Activated T-helper 9 cell treated with anti-CD3 and anti-CD28 coated beads, Interleukin-2, amount 50 U/mL, for 16 hours (primary cell): ENCODE data around the gene ACTL8.

Experiments used
- DNase-seq: peaks from one replicate; pipeline ENCODE4 v3.0.0-alpha.2; 2020; ENCODE audit warnings: low read depth

ACTL8 gene, protein sequence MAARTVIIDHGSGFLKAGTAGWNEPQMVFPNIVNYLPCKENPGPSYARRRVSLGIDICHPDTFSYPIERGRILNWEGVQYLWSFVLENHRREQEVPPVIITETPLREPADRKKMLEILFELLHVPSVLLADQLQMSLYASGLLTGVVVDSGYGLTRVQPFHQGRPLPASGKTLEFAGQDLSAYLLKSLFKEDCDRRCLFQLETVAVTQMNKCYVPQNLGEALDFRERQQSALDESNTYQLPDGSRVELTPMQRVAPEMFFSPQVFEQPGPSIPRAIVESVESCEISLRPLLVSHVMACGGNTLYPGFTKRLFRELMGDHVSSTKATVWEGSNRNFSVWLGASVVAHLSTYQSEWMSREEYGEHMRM

DNA sequence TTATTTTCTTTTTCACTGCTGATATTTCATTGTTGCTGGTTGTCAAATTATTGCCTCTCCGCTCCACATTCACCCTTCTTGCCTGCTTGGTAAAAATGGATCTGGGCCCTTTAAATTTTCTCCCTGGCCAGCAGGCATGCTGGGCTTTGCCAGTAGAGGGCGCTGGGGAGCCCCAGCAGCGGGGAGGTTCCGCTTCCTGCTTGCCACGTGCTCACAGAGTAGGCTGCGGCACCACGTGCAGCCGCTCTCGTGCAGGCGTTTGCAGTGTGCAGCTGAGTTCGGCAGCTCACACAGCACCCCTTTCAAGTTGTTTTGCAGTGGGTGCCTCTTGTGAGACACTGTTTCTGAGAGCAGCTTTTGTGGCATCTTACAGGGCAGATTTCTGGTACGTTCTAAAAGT lies at the start of gene ACTL8:
TSS of gene ACTL8 (plus strand) at position 214 of the 400 bp plus-strand sequence. CDS start 67,676 bp downstream, outside the sequence.
- no peak for DNase-seq

DNA sequence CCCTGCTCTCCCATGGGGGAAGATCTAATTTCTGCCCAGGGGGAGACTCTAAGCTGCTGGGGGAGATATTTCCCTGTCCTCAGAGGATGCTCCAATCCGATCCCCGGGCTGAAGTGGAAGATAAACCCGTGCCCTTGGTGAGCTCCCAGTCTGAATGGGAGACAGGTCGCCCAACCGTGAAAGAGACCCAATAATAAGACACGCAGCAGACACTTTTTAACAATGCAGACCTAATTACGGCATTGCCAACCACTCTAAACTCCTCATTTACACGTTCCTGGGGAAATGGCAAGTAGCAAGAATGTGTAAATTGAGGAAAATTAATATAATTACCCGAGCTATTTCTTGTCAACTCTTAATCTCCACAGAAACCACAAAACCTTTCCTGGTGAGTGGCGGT lies 48.7 kb upstream of the ACTL8 start:
- DNase-seq, result no peak

DNA sequence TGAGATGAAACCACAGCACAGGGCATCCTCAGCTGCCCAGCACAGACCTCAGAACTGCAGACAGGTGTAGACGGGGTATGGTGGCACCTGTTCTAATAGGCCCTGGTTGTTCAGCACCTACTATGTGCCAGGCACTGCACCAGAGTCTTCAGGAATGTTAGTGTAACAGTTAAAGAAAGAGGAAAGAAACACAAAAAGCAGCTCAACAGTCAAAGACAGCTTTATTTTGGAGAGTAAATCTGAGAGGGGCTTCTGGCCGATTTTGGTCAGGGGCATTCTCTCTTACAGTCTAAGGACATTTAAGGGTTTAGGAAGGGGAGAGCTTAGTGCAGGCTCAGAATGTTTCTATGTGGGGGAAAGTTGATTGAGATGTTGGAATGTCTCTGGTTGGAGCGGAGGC lies 45.2 kb upstream of the ACTL8 start:
- no peak for DNase-seq

DNA sequence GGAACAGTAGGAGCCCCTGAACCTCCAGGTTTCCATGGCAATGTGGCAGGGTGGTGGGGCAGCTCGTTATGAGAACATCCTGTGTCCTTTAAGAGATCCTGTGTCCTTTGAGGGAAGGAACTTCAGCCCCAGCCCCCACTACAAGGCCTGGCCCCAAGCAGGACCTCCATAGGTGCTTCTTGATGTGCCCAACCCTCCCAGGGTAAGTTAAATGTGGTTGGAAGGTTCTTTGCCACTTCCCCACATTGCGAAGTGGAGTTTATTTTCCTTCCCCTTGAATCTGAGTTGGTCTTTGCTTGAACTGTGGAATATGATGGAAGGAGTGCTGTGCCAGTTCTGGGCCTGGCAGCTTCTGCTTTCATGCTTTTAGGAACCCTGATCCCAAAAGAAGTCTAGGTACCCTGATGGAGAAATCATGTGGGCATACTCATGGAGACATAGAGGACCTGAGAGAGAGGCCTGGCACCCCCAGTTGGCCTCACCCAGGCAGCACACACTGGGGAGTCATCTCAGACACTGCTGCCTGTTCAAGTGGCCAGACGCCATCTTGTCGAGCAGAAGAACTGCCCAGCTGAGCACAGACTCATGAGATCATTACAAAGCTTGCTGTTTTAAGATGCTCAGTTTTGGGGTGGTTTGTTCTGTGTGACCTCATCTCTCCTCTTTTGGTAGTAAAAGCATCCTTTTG lies 44.1 kb upstream of the ACTL8 start:
- DNase-seq, result no peak

DNA sequence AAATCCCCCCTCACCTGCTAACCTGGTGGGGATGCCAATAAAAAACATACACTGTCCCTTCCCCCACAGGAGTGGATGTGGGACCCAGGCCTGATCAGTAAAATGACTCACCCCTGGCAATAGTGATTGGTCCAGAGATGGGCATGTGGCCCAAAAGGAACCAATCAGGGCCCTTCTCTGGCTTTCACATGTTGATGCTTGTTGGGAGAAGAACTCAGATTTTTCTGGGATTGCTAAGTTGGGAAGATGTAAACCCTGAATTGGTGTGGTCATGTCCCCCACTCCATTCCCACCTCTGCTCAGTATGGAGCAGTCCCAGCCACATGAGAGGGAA lies 43.6 kb upstream of the ACTL8 start:
- DNase-seq, result no peak

DNA sequence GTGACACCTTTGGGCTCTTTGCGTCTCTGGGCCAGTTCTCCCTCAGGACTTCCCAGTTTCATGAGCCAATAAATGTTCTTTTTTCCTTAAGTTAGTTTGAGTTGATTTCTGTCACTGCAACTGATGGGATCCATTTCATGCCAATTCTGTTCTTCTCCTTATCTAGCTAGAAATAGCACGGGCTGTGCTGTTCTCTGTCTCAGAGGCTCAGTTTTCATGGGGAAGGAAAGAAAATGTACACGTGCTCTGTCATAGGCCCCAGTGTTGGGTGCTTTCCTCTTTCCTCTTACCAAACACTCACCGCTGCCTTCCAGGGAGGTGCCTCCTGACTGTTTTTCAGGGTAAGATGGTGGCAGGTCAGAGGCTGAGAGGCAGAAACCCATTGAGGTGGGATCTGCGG lies 43.2 kb upstream of the ACTL8 start:
- no peak for DNase-seq

DNA sequence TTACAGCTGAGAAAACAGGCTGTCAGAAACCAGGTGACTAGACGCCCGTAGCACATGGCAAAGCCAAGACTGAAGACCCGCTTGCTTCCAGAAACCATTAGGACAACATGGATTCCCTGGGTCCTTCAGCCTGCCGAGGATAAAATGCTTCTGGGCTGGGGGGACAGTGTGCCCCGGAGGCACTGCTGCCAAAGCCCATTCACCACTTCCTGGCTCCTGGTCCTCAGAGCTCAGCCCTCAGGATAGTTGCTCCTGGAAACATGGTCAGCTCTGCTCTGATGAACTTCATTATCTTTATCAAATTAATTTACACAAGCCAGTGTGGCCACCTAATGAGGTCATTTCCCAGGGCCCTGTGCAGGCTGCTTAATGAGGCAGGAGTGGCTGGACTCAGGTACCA lies 41.1 kb upstream of the ACTL8 start:
- no peak for DNase-seq

DNA sequence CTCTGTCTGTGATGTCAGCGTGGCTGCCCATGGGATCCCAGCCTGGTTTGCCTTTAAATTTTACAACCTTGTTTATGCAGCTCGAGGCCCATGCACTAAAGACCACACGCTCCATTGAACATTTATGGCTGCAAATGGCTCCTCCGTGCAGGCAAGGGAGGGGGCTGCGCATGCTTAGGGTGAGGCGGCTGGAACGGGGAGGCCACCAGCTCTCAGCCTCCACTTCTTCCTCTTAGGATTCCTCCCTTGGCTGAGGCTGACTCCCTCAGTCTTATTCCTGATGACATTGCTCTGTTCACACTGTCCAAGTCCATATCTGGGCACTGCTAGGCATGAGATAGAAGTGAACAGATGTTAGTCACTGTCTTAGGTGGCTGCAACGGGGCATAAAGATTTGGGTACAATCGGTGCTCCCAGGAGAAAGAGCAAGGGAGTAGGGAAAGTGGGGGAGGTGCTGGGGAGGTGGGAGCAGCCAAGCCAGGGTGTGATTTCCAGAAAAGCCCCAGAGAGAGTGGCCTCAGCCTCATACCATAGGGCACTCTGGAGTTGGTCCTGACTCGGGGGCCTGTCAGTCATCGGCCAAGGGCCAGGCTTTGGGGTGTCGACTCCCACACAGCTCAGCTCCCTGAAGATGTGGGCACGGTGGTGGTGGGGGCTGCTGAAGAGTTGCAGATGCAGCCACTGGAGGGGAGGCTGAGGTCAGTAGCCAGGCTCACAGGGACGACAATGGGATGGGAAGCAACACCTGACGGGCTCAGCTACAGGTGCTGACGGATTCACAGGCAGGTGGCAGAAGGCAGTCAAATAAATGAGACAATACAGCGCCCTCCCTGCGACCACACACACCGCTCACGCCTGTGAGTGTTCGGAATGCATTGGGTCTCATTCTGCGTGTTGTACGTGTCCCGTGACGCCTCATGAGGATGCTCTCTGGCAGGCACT lies 37.3 kb upstream of the ACTL8 start:
- DNase-seq, result no peak

DNA sequence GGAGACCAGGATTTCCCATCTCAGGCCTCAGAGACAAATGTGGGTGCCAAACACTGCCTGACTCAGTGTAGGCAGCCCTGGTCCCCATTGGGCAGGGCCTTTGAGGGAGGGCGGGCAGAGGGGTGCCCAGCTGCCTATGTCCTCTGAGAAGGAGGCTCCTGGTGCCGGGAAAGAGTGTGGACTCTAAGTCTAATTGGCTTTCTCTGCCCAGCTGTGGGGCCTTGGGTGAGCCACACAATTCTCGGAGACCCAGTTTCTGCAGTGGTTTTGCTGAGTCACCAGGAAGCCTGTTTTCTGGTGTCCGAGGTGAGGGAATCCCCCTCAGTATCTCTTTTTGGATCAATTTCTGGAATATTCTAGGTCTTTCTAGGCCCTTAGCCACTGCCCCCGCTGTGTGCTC lies 35.3 kb upstream of the ACTL8 start:
- no peak for DNase-seq

DNA sequence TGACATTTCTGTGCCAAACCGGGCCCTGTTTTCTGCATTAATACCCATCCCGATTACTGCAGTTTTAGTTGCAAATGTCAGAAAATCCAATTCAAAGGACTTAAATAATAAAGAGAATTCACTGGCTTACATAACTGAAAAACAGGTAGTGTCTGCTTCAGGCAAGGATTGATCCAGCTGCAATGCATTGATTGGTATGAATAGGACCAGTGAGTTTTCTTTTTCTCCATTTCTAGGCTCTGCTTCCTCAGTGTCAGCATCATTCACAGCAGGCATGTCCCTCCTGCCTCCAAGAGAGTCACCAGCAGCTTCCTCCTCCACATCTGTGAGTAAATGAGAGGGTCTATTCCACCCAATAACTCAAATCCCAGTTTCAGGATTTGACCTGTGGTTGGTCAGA lies 33.7 kb upstream of the ACTL8 start:
- no peak for DNase-seq

DNA sequence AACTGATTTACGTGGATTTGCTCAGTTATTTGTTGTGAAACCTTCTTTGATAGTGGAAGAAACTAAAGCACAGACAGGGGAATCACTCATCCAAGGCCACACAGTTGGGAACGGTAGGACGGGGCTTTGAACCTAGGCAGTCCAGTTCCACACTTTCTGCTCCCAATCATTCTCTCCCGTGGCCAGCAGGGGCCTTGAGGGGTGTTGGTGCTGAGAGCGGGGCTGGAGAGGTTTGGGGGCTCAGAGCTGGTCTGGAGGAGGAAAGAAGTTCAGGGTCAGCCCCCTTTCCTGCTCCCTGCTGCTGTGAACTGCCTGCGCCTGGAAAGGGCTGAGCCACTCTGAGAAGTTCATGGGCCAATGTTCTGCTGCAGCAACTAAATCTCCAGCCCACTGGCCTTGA lies 31.4 kb upstream of the ACTL8 start:
- no peak for DNase-seq

DNA sequence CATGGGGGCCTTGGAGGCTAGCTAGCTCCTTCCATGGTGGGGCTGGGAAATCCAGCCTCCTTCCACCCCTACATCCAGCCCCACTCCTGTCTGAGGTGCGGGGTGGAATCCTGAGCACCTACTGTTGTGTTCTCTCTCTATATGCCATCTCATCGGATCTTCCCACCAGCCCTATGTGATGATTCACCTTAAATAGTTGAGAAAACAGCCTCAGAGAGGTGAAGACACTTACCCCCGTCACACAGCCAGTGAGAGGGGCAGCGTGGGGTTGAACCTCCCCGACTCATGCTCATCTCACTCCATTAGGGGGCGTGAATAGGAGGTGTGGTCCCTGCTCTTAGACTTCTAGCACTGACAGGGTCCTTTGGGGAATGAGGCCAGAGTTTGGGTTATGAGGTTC lies 31.0 kb upstream of the ACTL8 start:
- DNase-seq, result no peak

DNA sequence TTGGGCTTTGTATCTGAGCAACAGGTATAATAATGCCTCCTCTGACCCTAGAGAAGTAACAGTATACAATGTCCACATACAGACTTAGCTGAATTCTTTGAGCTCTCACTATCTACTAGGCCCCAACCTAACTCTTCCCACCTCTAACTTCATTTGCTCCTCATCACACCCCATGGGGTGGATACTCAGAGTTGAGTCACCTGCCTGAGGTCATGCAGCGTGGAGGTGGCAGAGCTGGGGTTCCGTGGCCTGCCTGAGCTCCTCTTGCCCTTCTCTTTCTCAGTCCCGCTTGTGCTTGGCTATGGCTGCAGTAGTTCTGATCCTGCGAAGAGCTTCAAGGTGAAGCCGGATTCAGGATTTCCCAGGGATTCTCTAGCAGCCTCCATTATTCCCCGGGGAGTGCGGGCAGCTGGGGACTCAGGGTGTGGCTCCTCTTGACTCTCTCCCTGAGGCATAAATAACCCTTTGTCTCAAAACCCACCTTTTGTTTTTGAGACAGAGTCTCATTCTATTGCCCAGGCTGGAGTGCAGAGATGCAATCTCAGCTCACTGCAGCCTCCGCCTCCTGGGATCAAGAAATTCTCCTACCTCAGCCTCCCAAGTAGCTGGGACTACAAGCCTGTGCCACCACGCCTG lies 29.9 kb upstream of the ACTL8 start:
- DNase-seq, result no peak

DNA sequence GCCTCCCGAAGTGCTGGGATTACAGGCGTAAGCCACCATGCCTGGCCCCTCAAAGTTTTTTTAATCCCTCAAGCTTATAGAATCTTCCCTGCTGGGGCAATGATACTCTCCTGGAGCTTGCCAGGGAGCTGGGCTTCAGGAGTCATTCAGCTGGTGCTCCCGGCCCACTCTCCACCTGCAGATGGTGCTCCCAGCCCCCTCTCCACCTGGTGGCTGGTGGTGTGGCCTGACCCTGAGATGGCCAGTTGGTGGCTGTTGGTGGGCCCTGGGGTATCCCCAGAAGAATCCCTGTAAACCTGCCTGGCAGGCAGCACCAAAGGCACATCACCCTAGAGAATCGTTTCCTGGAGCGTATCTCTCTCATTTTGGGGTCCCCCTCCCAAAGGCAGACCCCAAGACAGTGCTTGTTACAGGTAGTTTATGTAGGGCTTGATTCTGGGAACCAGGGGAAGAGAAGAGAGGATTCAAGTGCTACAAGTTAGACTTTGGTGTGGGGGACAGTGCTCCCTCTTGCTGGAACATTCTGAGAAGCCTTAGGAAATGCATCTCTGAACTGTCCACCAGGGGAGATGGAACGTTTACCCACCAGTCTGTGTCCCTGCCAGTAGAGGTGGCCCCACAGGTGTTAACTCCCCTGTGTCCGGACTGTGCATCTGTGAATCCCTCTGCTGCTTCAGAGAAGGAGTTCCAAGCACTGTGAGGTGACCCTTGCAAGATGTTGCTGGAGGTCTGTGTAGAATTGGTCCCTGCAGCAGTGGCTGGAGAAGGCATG lies 29.1 kb upstream of the ACTL8 start:
- no peak for DNase-seq

DNA sequence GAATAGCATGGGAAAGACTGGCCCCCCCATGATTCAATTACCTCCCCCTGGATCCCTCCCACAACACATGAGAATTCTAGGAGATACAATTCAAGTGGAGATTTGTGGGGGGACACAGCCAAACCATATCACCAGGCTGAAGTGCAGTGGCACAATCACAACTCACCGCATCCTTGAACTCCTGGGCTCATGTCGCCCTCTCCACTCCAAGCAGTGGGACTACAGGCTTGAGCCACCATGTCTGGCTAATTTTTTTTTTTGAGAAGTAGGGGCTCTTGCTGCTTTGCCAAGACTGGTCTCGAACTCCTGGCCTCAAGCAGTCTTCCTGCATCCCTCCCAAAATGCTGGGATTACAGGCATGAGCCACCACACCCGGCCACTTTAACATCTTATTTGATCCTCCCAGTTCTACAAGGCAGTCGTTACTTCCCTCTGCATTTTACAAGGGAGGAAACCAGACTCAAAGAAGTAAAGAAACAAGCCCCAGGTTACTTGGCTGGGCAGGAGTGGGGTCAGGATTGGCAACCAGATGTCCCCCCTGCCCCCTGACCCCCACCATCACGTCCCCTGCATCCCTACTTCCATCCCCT lies 26.9 kb upstream of the ACTL8 start:
- no peak for DNase-seq

DNA sequence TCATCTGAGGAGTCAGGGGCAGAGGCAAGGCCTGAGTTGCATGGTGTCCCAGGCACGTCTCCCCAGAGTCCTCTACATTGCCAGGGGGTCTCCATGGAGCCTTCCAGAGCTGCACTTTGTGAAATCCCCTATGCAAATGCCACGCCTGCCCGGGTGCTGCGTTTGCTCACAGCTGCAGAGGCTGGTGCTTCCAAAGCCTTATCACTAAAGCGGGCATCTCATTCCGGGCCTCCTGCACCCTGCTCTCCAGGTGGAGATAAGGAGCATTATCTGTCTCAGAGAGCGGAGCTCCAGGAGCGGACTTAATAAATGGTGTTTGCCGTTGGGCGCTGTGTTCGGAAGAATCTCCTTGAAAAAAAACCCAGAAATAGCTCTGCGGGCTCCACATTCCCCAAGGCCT lies 25.9 kb upstream of the ACTL8 start:
- no peak for DNase-seq

DNA sequence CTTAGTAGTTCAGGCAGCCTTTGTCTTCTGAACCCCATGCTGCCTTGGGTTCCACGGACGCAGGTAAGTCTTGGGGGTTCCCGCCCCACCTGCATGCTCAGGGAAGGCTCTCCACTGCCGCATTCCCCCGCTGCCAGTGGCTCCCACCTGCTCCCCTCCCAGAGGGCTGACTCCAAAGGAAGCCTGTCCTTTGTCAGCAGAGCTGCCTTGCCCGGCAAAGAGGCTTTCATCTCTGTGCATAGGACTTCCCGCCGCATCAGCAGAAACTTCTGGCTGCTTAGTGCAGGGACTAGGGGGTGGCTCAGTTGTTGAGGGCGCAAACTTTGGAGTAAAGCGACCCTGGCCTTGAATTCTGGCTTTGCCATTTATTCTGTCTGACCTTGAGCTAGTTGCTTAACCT lies 25.2 kb upstream of the ACTL8 start:
- DNase-seq, result no peak

DNA sequence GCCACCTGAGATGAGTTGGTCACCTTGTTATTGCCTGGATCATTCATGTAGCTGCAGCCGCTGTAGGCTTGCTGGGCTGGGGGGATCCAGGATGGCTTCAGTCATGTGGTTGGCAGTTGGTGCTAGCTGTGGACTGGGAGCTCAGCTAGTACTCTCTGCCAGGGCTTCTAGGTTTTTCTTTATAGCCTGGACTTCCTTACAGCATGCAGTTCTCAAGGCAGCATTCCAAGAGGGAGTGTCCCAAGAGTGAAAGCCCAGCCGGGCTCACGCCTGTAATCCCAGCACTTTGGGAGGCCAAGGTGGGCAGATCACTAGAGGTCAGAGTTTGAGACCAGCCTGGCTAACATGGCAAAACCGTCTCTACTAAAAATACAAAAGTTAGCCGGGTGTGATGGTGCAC lies 23.7 kb upstream of the ACTL8 start:
- DNase-seq, result no peak

DNA sequence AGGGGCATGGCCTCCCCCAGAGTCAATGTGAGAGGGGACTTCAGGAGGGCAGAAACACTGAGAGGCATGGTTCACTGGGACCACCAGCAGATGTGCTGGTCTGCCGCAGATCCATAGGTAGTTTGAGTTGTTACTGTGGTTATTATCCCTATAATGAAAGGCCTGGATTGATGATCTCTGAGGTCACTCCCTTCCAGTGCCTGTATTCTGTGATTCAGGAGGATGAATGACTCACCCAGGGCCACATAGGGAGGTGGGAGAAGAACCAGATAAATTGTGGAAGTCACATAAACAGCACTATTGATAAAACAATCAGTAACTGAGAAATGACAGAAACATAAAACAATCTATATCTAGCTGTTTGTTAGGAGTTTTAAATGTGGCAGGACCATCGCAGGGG lies 22.7 kb upstream of the ACTL8 start:
- no peak for DNase-seq

DNA sequence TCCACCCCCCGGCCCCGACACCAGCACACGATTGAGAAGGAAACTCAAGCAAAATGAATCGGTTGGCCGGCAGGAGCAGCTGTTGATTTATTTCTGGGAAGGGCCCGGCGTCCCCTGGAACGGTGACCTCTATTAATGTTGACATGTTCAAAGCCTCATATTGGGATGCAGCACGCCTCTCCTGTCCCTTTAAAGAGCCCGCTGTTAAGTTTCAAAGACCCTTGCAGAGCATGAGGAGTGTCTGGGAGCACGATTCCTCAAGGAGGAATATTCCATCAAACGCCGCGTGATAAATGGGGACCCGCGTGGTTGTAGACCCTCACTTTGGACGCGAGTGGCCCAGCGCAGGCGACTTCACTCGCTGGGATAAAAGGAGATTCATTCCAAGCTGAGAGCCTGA lies 21.5 kb upstream of the ACTL8 start:
- DNase-seq, result no peak

DNA sequence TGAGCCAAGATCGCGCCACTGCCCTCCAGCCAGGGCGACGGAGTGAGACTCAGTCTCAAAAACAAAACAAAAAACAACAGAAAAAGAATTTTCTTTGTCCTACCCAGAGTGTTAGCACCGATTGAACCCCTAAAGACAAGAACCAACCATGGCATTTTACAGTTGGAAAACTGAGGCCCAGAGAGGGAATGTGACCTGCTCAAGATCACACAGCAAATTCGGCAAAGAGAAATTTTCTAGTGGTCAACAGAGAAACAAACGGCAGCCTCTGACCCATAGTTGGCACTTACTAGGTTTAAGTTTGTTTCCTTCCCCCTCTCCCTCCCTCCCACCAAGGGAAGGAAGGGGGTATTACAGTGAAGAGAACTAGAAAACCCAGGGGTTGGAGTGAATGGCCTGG lies 20.5 kb upstream of the ACTL8 start:
- no peak for DNase-seq
